Fibroblast of lung (primary cell): ENCODE results near the gene HSPH1. TPM values are rescaled to one million over a fixed set of nuclear protein-coding genes. Genes with fewer than 3 reads are reported as not detected.

Source experiments
- DNase-seq, 2 donors: peaks; one replicate each; pipeline versions ENCODE4 v3.0.0 to v3.0.0-alpha.2; 2010; ENCODE audit warnings: low read depth in 2 of 2
- H2AFZ ChIP-seq: 2 replicates; pipeline ENCODE4 v1.5.1; 2012; ENCODE audit warnings: low read length, control low read depth, inconsistent platforms
- H3K27ac ChIP-seq: 2 replicates; pipeline ENCODE4 v1.5.1; 2011; ENCODE audit warnings: low read length, control low read depth; ENCODE audit not compliant: insufficient read depth
- H3K27me3 ChIP-seq: 2 replicates; pipeline ENCODE4 v1.5.1; 2011; ENCODE audit warnings: mild to moderate bottlenecking, low read length; ENCODE audit not compliant: control insufficient read depth, insufficient read depth
- H3K36me3 ChIP-seq: 2 replicates; pipeline ENCODE4 v1.5.1; 2011; ENCODE audit warnings: low read length; ENCODE audit not compliant: control insufficient read depth, insufficient read depth
- H3K4me1 ChIP-seq: 2 replicates; pipeline ENCODE4 v1.5.1; 2011; ENCODE audit warnings: low read length; ENCODE audit not compliant: control insufficient read depth, insufficient read depth; ENCODE audit errors: extremely low read depth
- H3K4me2 ChIP-seq: 2 replicates; pipeline ENCODE4 v1.5.1; 2011; ENCODE audit warnings: low read length, control low read depth; ENCODE audit not compliant: insufficient read depth; ENCODE audit errors: extremely low read depth
- H3K4me3 ChIP-seq, 4 experiments: fragments of 200-600 bp in 1 of 4; sonication (generic) in 1 of 4; replicated peaks in 1 of 4; 2 replicates each; pipeline ENCODE4 v1.5.1; 2011 to 2016; ENCODE audit warnings: low read length in 4 of 4, low read depth in 3 of 4, mild to moderate bottlenecking in 3 of 4, control low read depth in 2 of 4, inconsistent platforms in 1 of 4, mixed read lengths in 1 of 4; ENCODE audit not compliant: insufficient read depth in 1 of 4; ENCODE audit errors: control extremely low read depth in 1 of 4
- H3K79me2 ChIP-seq: 2 replicates; pipeline ENCODE4 v1.5.1; 2012; ENCODE audit warnings: mild to moderate bottlenecking, low read length, inconsistent platforms; ENCODE audit not compliant: control insufficient read depth, insufficient read depth
- H3K9ac ChIP-seq: 2 replicates; pipeline ENCODE4 v1.5.1; 2011; ENCODE audit warnings: mild to moderate bottlenecking, low read length, control low read depth; ENCODE audit not compliant: insufficient read depth
- H3K9me3 ChIP-seq: 2 replicates; pipeline ENCODE4 v1.5.1; 2012; ENCODE audit warnings: low read depth, low read length; ENCODE audit not compliant: control insufficient read depth, insufficient read depth
- H4K20me1 ChIP-seq: 2 replicates; pipeline ENCODE4 v1.5.1; 2011; ENCODE audit warnings: low read length; ENCODE audit not compliant: control insufficient read depth, insufficient read depth; ENCODE audit errors: extremely low read depth
- EZH2 ChIP-seq: IDR thresholded peaks from 2 replicates; pipeline ENCODE4 v1.5.1; 2012; ENCODE audit warnings: low read length, control low read depth, mild to moderate bottlenecking; ENCODE audit errors: missing control alignments
- polyA plus RNA-seq, 2 donors: library from polyadenylated mRNA; depleted of rRNA in 1 of 2; stranded (reverse) in 1 of 2; unstranded in 1 of 2; fragments of >200 nt; gene quantifications; 2 replicates each; pipeline ENCODE4 v1.2.1, GENCODE V29; 2011 to 2012; ENCODE audit warnings: missing spikeins in 1 of 2
- total RNA-seq: library from RNA; depleted of rRNA; stranded (reverse); fragments of >200 nt; gene quantifications from 2 replicates; pipeline ENCODE4 v1.2.1, GENCODE V29; 2014
- TF ChIP-seq, protein P1 (sequence below), 2 donors: IDR thresholded peaks in 1 of 2; conservative IDR thresholded peaks in 1 of 2; 1 replicate in 1 of 2; 2 replicates in 1 of 2; pipeline ENCODE4 v1.5.1; 2011 to 2012; ENCODE audit warnings: low read length in 2 of 2, control low read depth in 1 of 2, inconsistent platforms in 1 of 2, low read depth in 1 of 2, mild to moderate bottlenecking in 1 of 2

HSPH1 gene
- total and polyA plus RNA-seq, 2 donors (not counting 1 experiment from before 2014, with no cell fraction given), result 34.4 to 40.6 TPM

DNA sequence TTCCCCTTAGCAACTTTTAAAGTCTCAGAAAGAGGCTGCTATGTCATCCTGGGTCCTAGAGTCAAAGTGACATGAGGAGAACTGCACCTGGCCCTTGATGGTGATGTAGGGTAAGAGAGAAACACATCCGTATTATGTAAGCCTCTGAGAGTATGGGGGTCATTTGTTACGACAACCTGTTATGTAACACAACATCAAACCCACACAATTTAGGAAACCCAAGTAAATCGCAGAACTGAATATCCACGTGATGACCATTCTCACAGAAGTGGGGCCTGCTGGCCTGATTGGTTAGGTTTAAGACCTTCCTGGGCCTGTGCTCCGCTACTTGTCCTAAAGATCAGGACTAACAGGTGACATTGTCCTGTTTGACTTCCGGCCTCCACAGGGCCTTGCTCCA is 22.7 kb upstream of the HSPH1 start:
- no peaks in the 10 kb centered on the region for H3K79me2 ChIP-seq
- TF ChIP-seq, protein P1, sequence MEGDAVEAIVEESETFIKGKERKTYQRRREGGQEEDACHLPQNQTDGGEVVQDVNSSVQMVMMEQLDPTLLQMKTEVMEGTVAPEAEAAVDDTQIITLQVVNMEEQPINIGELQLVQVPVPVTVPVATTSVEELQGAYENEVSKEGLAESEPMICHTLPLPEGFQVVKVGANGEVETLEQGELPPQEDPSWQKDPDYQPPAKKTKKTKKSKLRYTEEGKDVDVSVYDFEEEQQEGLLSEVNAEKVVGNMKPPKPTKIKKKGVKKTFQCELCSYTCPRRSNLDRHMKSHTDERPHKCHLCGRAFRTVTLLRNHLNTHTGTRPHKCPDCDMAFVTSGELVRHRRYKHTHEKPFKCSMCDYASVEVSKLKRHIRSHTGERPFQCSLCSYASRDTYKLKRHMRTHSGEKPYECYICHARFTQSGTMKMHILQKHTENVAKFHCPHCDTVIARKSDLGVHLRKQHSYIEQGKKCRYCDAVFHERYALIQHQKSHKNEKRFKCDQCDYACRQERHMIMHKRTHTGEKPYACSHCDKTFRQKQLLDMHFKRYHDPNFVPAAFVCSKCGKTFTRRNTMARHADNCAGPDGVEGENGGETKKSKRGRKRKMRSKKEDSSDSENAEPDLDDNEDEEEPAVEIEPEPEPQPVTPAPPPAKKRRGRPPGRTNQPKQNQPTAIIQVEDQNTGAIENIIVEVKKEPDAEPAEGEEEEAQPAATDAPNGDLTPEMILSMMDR (conservative IDR thresholded peaks at IDR 0.05 in 1 of 2, IDR thresholded peaks at IDR 0.05 in 1 of 2; ENCODE audit: low read depth in 1 of 2, low read length in 2 of 2), result no peak
- no peak for TF ChIP-seq EZH2
- H4K20me1 ChIP-seq, result no peaks in the 10 kb centered on the region

DNA sequence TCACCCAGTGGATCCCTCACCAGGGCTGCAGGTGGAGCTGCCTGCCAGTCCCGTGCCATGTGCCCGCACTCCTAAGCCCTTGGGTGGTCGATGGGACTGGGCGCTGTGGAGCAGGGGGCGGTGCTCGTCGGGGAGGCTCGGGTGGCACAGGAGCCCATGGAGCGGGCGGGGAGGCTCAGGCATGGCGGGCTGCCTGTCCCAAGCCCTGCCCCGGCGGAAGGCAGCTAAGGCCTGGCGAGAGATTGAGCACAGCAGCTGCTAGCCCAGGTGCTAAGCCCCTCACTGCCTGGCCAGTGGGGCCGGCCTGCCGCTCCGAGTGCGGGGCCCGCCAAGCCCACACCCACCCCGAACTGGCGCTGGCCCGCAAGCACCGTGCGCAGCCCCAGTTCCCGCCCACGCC is 21.3 kb upstream of the HSPH1 start:
- Histone ChIP-seq H3K36me3 (no peaks in the 10 kb centered on the region), H3K4me2 (no peak overlapping the region), H4K20me1 (no peaks in the 10 kb centered on the region), H3K9me3 (no peaks in the 10 kb centered on the region), H3K27ac (no peak overlapping the region), H2AFZ (no peak overlapping the region), H3K9ac (no peak overlapping the region), H3K4me1 (no peaks in the 10 kb centered on the region), H3K79me2 (no peaks in the 10 kb centered on the region), H3K27me3 (peaks cover 4% of the 10 kb centered on the region), H3K4me3 (no peak overlapping the region)
- no peak for TF ChIP-seq EZH2
- TF ChIP-seq, protein P1 (conservative IDR thresholded peaks at IDR 0.05 in 1 of 2, IDR thresholded peaks at IDR 0.05 in 1 of 2; ENCODE audit: low read depth in 1 of 2, low read length in 2 of 2), result no peak
- no peak for DNase-seq

More for the DNA sequence above, 22.7 kb upstream of the HSPH1 start:
- Histone ChIP-seq H3K36me3 (no peaks in the 10 kb centered on the region), H3K27me3 (peaks cover 6% of the 10 kb centered on the region), H3K4me2 (no peak overlapping the region), H3K9ac (no peak overlapping the region), H3K4me1 (no peaks in the 10 kb centered on the region), H3K4me3 (no peak overlapping the region), H3K9me3 (no peaks in the 10 kb centered on the region), H2AFZ (no peak overlapping the region), H3K27ac (no peak overlapping the region)
- no peak for DNase-seq

DNA sequence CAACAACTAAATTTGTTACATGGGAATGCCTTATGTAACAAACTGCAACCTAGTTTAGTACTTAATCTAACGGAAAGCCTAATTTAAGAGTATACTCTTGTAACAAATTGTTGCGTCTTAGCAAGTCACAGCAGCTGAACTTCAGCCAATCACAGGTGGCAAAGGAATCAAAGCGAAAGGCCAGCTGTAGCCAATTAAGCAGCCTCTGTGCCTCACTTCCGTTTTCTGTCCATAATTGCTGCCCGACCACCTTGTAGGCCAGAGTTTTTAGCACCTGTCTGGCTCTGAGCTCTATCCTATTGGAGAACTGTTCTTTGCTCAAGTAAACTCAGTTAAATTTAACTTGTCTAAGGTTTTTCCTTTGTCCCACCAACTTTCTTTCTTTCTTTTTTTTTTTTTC is 18.1 kb upstream of the HSPH1 start:
- no peaks in the 10 kb centered on the region for H3K4me1 ChIP-seq
- no peak overlapping the region for H3K4me2 ChIP-seq
- H4K20me1 ChIP-seq, result no peaks in the 10 kb centered on the region
- H3K79me2 ChIP-seq, result no peaks in the 10 kb centered on the region
- TF ChIP-seq, protein P1 (conservative IDR thresholded peaks at IDR 0.05 in 1 of 2, IDR thresholded peaks at IDR 0.05 in 1 of 2; ENCODE audit: low read depth in 1 of 2, low read length in 2 of 2), result no peak
- no peak for TF ChIP-seq EZH2
- H3K27me3 ChIP-seq, result no peaks in the 10 kb centered on the region
- no peaks in the 10 kb centered on the region for H3K9me3 ChIP-seq
- no peak for DNase-seq
- no peak overlapping the region for H3K27ac ChIP-seq
- no peak overlapping the region for H3K9ac ChIP-seq
- no peaks in the 10 kb centered on the region for H3K36me3 ChIP-seq
- no peak overlapping the region for H3K4me3 ChIP-seq
- no peak overlapping the region for H2AFZ ChIP-seq
